ENCODE data around the gene KIF22.

The KIF22 gene

DNA sequence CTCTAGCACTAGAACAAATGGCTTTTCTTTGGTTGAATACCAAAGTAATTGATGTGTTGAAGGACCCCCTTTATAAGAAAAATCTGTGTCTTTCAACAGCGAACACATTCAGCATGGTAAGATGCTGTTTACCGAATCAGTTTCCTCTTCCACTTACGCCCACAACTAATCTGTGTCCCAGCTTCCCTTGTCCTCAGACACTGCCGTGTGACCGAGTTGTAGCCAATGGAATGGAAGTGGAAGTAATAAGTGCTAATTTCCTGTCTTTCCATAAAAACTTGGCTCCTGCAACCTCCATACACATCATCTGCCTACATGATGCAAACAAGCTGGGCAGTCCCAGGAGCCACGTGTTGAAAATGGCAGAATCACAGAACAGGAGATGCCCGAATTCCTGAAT, 62.1 kb downstream of the KIF22 start:
- no peaks in the 10 kb centered on the region for H3K9me3 ChIP-seq (ENCODE audit: control insufficient read depth, low read length)
- no peak overlapping the region for H3K27ac ChIP-seq (ENCODE audit: insufficient read depth, low read length, poor library complexity, severe bottlenecking)
- no peak overlapping the region for H3K4me3 ChIP-seq (ENCODE audit: insufficient read depth, low read depth, low read length, poor library complexity, severe bottlenecking)
- no peaks in the 10 kb centered on the region for H3K4me1 ChIP-seq (ENCODE audit: control insufficient read depth, insufficient read depth, low read length, poor library complexity, severe bottlenecking)
- no peak for DNase-seq
- no peaks in the 10 kb centered on the region for H3K27me3 ChIP-seq (replicated peaks; ENCODE audit: control insufficient read depth, insufficient read depth, low read length, poor library complexity, severe bottlenecking)
- H3K36me3 ChIP-seq (ENCODE audit: control insufficient read depth, insufficient read depth, low read length) = peaks cover 2% of the 10 kb centered on the region

DNA sequence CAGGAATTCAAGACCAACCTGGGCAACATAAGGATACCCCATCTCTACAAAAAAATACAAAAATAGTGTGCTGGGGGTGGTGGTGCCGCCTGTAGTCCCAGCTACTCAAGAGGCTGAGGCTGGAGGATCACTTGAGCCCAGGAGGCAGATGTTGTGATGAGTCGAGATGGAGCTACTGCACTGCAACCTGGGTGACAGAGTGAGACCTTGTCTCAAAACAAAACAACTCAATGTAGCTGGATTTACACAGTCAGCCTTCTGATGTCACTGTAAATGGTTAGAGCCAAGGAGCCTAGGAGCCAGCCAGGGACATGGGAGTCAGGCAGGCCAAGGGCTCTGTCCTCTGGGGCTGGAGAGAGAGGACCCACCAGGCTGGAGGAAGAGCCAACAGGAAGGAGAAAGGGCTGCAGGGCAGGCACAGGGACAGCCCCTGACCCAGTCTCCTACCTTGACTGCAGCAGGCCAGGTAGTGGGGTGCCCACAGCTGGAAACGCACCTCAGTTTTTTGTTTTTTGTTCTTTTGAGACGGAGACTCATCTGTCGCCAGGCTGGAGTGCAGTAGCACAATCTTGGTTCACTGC, 64.1 kb downstream of the KIF22 start:
- Histone ChIP-seq H3K36me3 (ENCODE audit: control insufficient read depth, insufficient read depth, low read length) (peaks cover 16% of the 10 kb centered on the region), H3K4me3 (ENCODE audit: insufficient read depth, low read depth, low read length, poor library complexity, severe bottlenecking) (no peak overlapping the region), H3K9me3 (ENCODE audit: control insufficient read depth, low read length) (no peaks in the 10 kb centered on the region), H3K27me3 (replicated peaks; ENCODE audit: control insufficient read depth, insufficient read depth, low read length, poor library complexity, severe bottlenecking) (no peaks in the 10 kb centered on the region), H3K27ac (ENCODE audit: insufficient read depth, low read length, poor library complexity, severe bottlenecking) (no peak overlapping the region), H3K4me1 (ENCODE audit: control insufficient read depth, insufficient read depth, low read length, poor library complexity, severe bottlenecking) (no peaks in the 10 kb centered on the region)
- DNase-seq = no peak

Data from effector memory CD4-positive, alpha-beta T cell (primary cell).